Pons (tissue), 1 donor: ENCODE measurements around the gene BTG4.

ENCODE experiments used
- DNase-seq: peaks from one replicate; pipeline ENCODE4 v3.0.0-alpha.2; 2016; ENCODE audit warnings: low spot score

Gene BTG4

DNA sequence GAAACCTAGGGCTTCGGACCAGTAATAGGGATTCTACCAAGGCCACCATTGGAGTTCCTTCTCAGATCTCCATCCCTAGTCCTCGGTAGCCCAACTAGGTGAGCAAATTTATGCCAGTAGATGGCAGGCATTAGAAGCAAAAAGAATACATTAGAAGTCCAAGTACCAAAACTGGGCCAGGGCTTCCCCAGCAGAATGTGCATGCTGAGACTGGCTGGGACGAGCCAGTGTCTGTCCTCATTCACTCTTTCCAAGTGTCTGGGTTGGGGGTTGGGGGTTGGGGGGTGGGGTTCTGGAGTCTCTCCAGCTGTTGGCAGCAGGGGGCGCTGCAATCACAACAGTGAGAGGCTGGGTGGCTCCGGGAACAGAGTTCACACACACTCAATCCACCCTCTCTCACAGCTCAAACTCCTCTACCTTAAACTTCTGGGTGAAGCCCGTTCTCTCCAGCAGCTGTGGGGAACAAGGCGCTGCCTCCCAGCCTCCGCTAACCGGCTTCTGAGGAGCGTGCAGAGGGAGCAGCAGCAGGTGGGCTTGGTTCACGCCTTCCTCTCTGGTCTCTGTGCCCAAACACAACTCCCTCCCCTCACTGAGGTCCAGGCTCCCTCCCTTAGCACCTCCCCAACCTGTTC, 57.5 kb downstream of the BTG4 start:
- peak; percentile 72 for DNase-seq

DNA sequence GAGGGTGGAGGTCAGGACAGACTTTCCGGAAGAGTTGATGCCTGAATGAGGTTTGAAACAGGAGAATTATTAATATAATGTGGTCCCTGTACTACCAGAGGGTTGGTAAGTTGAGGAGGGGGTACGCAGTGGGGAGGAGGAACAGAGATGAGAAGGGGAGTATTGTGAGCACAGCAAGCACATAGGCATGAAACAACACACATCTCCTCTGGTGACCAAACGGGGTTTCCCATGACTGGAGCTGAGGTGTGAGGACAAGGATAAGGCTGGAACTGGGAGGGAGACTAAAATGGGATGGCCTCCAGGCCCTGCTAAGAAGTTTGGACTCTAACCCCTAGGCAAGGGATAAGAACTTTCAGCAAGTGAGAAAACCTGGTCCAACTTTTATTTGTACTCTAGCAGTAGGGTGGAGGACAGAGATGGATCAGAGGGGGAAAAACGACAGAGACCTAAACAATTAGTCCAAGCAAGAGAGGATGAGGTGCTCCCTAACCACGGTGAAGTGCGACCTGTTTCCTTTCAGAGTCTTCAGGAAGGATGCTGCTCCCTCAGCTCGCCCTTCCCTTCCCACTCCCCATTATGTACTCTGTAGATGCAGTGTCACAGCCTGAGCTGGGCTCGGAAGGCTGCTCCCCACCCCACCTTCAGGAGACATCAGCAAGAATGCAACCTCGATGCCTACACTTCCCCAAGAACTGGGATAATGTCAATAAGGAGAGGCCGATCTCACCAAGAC, 59.2 kb downstream of the BTG4 start:
- no peak for DNase-seq

DNA sequence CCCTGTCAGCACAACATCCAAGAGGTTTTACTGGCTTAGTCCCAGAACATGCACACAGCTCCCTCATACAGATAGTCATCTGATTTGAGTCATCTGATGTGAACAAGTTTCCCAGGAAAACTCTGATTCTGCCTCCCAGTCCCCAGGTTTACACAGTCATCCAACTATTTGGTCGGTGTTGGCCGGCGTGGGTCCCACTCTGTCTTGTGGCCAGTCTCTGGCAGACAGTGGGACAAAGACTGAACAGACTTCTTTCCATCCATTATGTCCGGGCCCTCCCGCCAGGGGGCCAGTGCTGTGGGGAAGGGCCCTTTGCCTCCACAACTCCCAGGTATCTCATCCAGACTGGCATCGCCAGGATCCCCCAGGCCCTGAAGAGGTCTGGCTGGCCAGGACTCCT, 60.0 kb downstream of the BTG4 start:
- DNase-seq: peak; percentile 70

DNA sequence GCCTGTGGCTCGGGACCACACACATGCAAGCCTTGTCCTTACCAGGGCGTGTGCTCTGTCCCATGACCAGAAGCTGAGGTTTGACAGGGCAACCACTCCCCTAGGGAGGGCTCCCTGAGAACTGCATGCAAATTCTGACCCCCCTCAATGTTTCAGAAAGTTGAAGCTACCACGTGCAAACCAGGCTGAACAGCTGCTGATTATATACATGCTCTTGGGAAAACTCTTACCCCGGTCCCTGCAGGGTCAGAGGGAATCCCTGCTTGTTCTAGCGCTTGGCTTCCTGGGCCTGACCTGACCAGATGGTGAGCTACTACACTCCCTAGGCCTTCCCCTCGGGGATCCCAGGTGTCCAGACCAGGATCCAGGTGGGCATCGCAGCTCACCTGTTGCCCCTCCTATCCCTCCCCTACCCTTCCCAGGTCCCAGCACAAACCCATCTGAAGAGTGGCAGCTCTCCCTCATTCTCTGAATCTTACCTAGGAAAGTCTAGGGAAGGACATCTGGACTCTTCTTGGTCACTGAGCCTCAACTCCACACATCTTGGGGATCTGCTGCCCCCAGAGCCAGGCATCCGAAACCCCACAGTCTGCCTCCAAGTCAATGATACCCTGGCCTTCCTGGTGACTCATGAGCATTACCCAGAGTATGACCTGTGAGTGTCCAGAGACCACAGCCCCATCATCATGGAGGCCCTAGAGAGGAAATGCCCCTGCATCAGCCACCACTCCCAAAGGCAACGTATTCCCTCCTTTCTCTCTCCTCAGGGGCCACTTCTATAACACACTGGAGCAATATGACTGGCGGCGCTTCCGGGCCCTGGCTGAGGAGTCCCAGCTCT, 61.5 kb downstream of the BTG4 start:
- DNase-seq: no peak

DNA sequence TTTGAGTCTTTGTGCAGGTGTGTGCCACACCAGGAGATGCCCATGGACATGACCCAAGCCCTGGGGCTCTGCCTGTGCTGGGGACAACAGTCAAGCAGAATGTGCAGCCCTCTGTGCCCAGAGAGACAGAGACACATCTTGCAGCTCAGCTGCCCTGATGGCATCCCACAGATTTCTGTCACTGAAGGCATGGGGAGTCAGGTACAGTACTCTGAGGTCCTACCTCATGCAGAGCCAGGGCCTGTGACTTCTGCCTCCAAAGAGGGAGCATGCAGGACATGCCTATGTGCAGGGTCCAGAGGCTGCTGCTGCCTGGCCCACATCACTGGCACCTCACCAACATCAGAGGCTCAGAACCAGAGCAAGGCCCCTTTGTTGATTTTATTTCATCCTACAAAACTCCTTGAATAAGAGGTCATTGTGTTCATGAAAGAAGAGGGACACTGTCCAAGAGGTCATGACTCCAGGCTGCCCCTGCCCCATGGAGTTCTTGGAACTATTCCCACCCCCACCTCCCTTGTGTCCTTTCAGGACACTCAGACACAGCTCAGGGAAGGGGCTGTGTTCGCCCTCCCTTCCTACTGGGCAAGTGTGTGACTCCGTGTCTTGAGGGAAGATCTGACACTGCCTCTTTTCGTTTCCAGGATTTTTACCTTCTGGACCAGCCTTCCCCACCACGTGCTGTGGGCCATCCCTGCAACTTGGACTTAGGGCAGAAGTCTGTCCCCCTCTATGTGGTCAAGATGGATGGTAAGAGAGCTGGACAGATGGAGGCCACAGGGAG, 62.3 kb downstream of the BTG4 start:
- DNase-seq: peak; percentile 93

DNA sequence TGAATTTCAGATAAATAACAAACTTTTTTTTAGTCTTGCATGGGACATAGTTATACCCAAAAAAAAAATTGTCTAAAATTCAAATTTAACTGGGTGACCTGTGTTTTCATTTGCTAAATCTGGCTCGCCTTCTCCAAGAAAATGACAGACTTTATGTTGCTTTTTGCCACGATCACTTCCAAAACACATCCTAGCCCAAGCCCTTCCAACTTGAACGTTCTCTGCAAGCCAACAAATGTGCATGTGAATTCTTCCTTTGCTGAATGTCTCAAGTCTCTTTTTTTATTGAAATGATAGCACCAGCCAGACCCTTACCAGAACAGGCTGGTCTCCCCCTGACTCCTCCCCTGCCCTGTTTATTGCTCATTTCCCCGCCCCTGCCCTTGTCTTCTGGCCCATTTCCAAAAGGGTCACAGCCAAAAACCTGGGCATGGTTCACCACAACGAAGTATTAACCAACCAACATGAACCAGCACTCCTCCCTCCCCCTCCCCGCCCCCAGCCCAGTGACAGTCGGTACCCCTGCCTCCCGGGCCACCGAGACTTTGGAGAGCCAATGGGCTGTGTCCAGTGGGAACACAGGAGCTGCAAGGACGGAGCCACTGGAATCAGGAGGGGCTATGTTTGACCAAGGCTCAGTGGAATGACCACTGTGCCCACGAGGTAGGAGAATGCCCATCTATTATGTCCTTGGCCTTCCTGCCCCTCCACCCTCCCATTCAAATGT, 63.2 kb downstream of the BTG4 start:
- DNase-seq: peak; percentile 19

DNA sequence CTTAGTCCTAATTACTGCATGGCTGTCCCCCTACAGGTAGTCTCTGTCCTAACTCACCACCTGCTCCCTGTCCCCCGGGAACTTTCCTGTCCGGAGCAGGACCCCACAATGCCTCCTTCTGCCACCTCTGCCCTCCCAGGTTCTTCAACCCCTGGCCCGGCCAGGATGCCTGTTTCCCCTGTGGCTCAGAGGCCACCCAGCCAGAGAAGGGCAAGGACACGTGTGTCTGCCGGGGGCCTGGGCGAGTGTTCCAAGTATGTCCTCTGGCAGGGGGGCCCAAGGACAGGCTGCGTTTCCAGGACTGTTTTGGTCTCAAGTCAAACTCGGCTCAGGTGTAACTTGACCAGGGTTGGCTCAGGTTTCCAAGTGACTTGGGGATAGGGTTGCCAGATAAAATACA, 63.8 kb downstream of the BTG4 start:
- DNase-seq: no peak

DNA sequence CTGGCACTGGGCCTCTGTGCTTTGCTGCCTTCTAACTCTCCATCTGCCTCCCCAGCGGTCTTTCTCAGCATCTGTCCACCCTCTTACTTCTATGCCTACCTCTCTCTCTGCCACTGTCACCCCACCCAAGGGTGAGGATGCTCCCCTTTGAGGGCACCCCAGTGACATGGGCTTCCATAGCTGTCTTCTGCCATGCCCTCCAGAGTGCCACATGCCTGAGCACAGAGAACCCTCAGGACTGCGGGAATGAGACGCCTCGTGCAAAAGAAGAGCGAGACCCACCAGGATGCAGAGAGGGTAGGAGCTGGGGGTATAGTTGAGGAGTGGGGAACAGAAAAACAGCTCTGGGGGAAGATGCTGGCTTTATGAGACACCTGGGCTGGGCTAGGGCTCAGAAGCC, 64.3 kb downstream of the BTG4 start:
- DNase-seq: no peak

DNA sequence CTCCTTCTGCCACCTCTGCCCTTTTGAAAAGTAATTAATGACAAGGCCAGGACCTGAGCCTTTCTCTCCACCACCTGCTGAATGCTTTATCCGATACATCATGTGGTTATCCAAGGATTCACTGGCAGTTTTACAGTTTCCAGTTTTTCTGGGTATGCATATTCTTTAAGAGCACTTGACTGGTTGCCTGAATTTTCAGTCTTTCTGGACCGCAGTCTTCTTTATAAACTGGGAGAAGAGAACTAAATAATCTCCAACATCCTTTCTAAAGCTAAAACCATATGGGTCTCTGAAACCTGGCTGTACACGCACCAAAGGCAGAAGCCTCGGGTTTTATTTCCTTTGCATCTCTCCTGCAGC, 65.1 kb downstream of the BTG4 start:
- peak; percentile 16 for DNase-seq

DNA sequence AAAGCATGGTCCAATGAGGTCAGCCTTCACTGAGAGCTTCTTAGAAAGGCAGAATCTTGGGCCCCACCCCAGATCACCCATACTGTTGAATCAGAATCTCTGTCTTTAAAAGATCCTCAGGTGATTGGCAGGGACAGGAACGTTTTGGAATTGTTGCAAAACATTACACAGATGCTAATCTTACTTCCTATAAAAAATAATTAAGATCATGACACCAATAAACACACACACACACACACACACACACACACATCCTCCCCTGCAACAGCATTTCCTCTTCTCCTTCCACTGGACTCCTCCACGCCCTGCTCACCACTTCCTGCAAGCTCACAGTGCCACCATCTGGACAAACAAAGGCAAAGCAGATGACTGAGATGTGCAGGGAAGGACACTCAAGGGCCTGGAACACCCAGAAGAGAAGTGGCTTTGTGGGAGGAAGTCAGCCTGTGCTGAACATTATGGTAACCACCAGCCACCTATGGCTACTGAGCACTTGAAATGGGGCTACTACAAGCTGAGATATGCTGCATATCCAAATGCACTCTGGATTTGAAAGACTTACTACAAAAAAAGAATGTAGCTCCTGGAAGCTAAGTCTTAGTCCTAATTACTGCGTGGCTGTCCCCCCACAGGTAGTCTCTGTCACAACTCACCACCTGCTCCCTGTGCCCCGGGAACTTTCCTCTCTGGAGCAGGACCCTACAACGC, 65.6 kb downstream of the BTG4 start:
- peak; percentile 99 for DNase-seq

DNA sequence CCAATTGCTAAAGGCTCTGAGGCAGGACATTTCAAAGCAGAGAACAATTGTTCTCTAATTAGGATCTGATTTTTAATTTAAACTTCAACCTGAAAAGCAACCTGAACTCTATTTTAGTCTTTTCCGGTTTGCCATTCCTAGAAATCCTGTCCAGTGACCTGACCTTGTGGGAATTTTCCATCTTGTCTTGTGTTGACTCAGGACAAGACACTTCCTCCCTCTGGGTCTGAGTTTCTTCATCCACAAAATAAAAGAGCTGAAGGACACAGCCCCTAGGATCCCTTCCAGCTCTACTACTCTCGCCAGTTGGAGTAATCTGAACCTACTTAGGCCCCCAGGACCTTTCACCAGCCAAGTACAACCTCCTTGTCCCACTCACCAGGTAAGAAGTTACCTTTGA, 66.6 kb downstream of the BTG4 start:
- peak; percentile 16 for DNase-seq
